GM18520 (cell line): ENCODE measurements around the gene SMAD2.
"Not testable (repeated sequence)": the region's sequence is repeated elsewhere in the genome, so short reads cannot be mapped to it uniquely, and the experiment has no call there.

ENCODE experiments used
- ATAC-seq: cut with Tn5 transposase; IDR thresholded peaks from one replicate; pipeline ENCODE4 v1.9.1; 2021; ENCODE audit not compliant: unreplicated experiment

The SMAD2 gene

GRCh38 chr18:47797126-47797525 lies 133.3 kb downstream of the SMAD2 start:
- no peak for ATAC-seq

- no peak for ATAC-seq
Observed at GRCh38 chr18:47795434-47795814, 135.0 kb downstream of the SMAD2 start.

- ATAC-seq, result no peak
Observed at GRCh38 chr18:47794725-47795433, 135.6 kb downstream of the SMAD2 start.

GRCh38 chr18:47793609-47794008 lies 136.8 kb downstream of the SMAD2 start:
- no peak for ATAC-seq

- no peak for ATAC-seq
Observed at GRCh38 chr18:47791461-47791985, 138.9 kb downstream of the SMAD2 start.

GRCh38 chr18:47790036-47790435 lies 140.4 kb downstream of the SMAD2 start:
- no peak for ATAC-seq

GRCh38 chr18:47788621-47789020 lies 141.8 kb downstream of the SMAD2 start:
- no peak for ATAC-seq

GRCh38 chr18:47781561-47781960 lies 148.9 kb downstream of the SMAD2 start:
- ATAC-seq, result no peak

GRCh38 chr18:47780011-47780725 lies 150.3 kb downstream of the SMAD2 start:
- no peak for ATAC-seq

GRCh38 chr18:47779381-47779780 lies 151.1 kb downstream of the SMAD2 start:
- no peak for ATAC-seq

GRCh38 chr18:47777626-47778025 lies 152.8 kb downstream of the SMAD2 start:
- ATAC-seq, result no peak

GRCh38 chr18:47775961-47776360 lies 154.5 kb downstream of the SMAD2 start:
- ATAC-seq, result no peak

GRCh38 chr18:47773931-47774330 lies 156.5 kb downstream of the SMAD2 start:
- ATAC-seq, result no peak

GRCh38 chr18:47772374-47773248 lies 157.8 kb downstream of the SMAD2 start:
- ATAC-seq, result no peak

GRCh38 chr18:47771922-47772321 lies 158.5 kb downstream of the SMAD2 start:
- ATAC-seq, result no peak

GRCh38 chr18:47767699-47768098 lies 162.8 kb downstream of the SMAD2 start:
- ATAC-seq, result no peak

- ATAC-seq, result not testable (repeated sequence)
Observed at GRCh38 chr18:47767198-47767597, 163.3 kb downstream of the SMAD2 start.
